HG03521 (cell line): Measurements from ENCODE around the gene PPIE.

Experiments used
- ATAC-seq: cut with Tn5 transposase; IDR thresholded peaks from one replicate; pipeline ENCODE4 v1.9.1; 2021; ENCODE audit warnings: mild to moderate bottlenecking, moderate library complexity; ENCODE audit not compliant: unreplicated experiment

PPIE gene

GRCh38 chr1:39720094-39720999 is 18.3 kb upstream of the PPIE start:
- no peak for ATAC-seq

GRCh38 chr1:39721664-39722063 is 17.0 kb upstream of the PPIE start:
- ATAC-seq = no peak

- no peak for ATAC-seq
These were observed 16.2 kb upstream of the PPIE start for GRCh38 chr1:39722495-39722894.

- ATAC-seq = no peak
These were observed 12.1 kb upstream of the PPIE start for GRCh38 chr1:39726600-39726999.

GRCh38 chr1:39727221-39727931 is 11.3 kb upstream of the PPIE start:
- no peak for ATAC-seq

GRCh38 chr1:39727932-39728317 is 10.8 kb upstream of the PPIE start:
- no peak for ATAC-seq

- ATAC-seq = no peak
These were observed 9.7 kb upstream of the PPIE start for GRCh38 chr1:39729030-39729429.

- ATAC-seq = no peak
These were observed 8.8 kb upstream of the PPIE start for GRCh38 chr1:39729842-39730241.

GRCh38 chr1:39732730-39733129 is 6.0 kb upstream of the PPIE start:
- no peak for ATAC-seq

- ATAC-seq = no peak
These were observed 5.5 kb upstream of the PPIE start for GRCh38 chr1:39733161-39733560.

GRCh38 chr1:39735731-39736130 is 3.0 kb upstream of the PPIE start:
- ATAC-seq = no peak

GRCh38 chr1:39737546-39738169 is 1.0 kb upstream of the PPIE start:
- no peak for ATAC-seq

- no peak for ATAC-seq
These were observed 6.5 kb downstream of the PPIE start for GRCh38 chr1:39745016-39745670.

GRCh38 chr1:39751595-39751994 is 12.9 kb downstream of the PPIE start:
- ATAC-seq = no peak

GRCh38 chr1:39752703-39753102 is 14.0 kb downstream of the PPIE start:
- no peak for ATAC-seq

- ATAC-seq = no peak
These were observed 14.7 kb downstream of the PPIE start for GRCh38 chr1:39753132-39754025.

- ATAC-seq = no peak
These were observed 15.4 kb downstream of the PPIE start for GRCh38 chr1:39754026-39754570.

- ATAC-seq = no peak
These were observed 16.3 kb downstream of the PPIE start for GRCh38 chr1:39754906-39755504.

- no peak for ATAC-seq
These were observed 17.4 kb downstream of the PPIE start for GRCh38 chr1:39755965-39756659.
